Measurements from ENCODE around the gene UHRF1.
"Not testable (repeated sequence)": the region's sequence is repeated elsewhere in the genome, so short reads cannot be mapped to it uniquely, and the experiment has no call there.

DNA sequence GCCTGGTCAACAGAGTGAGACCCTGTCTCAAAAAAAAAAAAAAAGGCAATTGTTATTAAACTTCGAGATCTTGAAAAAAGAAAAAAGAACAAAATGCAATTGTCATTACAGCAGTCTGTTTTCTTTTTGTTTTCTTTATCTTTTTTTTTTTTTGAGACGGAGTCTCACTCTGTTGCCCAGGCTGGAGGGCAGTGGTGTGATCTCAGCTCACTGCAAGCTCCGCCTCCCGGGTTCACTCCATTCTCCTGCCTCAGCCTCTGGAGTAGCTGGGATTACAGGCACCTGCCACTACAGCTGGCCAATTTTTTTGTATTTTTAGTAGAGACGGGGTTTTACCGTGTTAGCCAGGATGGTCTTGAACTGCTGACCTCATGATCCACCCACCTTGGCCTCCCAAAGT, 26.4 kb upstream of the UHRF1 start:
- TF ChIP-seq, protein P1, sequence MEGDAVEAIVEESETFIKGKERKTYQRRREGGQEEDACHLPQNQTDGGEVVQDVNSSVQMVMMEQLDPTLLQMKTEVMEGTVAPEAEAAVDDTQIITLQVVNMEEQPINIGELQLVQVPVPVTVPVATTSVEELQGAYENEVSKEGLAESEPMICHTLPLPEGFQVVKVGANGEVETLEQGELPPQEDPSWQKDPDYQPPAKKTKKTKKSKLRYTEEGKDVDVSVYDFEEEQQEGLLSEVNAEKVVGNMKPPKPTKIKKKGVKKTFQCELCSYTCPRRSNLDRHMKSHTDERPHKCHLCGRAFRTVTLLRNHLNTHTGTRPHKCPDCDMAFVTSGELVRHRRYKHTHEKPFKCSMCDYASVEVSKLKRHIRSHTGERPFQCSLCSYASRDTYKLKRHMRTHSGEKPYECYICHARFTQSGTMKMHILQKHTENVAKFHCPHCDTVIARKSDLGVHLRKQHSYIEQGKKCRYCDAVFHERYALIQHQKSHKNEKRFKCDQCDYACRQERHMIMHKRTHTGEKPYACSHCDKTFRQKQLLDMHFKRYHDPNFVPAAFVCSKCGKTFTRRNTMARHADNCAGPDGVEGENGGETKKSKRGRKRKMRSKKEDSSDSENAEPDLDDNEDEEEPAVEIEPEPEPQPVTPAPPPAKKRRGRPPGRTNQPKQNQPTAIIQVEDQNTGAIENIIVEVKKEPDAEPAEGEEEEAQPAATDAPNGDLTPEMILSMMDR (IDR thresholded peaks at IDR 0.05) = not testable (repeated sequence)
- TF ChIP-seq POLR2AphosphoS5 (IDR thresholded peaks at IDR 0.05; ENCODE audit: low read depth, low read length); SIN3A (IDR thresholded peaks at IDR 0.05; ENCODE audit: borderline replicate concordance, insufficient read depth, low read depth, low read length); TCF7L2 (IDR thresholded peaks at IDR 0.05; ENCODE audit: low read depth, low read length): not testable (repeated sequence)
